Right atrium auricular region (tissue), 2 donors: Measurements from ENCODE around the gene FEN1. TPM values are rescaled to one million over a fixed set of nuclear protein-coding genes. Genes with fewer than 3 reads are reported as not detected.

Experiments
- DNase-seq: peaks from one replicate; pipeline ENCODE4 v3.0.0-alpha.2; 2019; ENCODE audit warnings: low spot score
- H3K27ac ChIP-seq, 2 donors: fragments of 200-600 bp; sonication (generic); 1 replicate in 1 of 2; 2 replicates in 1 of 2; pipeline ENCODE4 v1.5.1; 2016 to 2019
- H3K27me3 ChIP-seq, 2 donors: fragments of 200-600 bp; sonication (generic); one replicate each; pipeline versions ENCODE4 v1.5.1 to v1.6.0; 2017 to 2019
- H3K36me3 ChIP-seq: fragments of 200-600 bp; sonication (generic); one replicate; pipeline ENCODE4 v1.5.1; 2016
- H3K4me1 ChIP-seq, 2 donors: fragments of 200-600 bp; sonication (generic); one replicate each; pipeline versions ENCODE4 v1.5.1 to v1.6.0; 2017 to 2019
- H3K4me3 ChIP-seq, 2 donors: fragments of 200-600 bp; sonication (generic); 1 replicate in 1 of 2; 2 replicates in 1 of 2; pipeline ENCODE4 v1.5.1; 2017 to 2019; ENCODE audit warnings: mild to moderate bottlenecking in 1 of 2, moderate library complexity in 1 of 2
- H3K9me3 ChIP-seq, 2 donors: fragments of 200-600 bp; sonication (generic); one replicate each; pipeline ENCODE4 v1.5.1; 2019
- microRNA counts, 2 donors: library from miRNA; unstranded; fragments of <30 nt; microRNA quantifications; one replicate each; lab custom pipeline; 2016 to 2017
- total RNA-seq, 2 donors: library from RNA; depleted of rRNA; stranded (reverse); fragments of >200 nt; gene quantifications; one replicate each; pipeline ENCODE4 v1.1.0, GENCODE V29; 2016
- TF ChIP-seq, protein P1 (sequence below), 2 donors: fragments of 200-600 bp; sonication (generic); IDR thresholded peaks; one replicate each; pipeline ENCODE4 v1.5.1; 2019; ENCODE audit warnings: antibody characterized with exemption in 2 of 2

FEN1 gene
- total RNA-seq, 2 donors from 2014 or later, result 3.7 to 4.0 TPM

DNA sequence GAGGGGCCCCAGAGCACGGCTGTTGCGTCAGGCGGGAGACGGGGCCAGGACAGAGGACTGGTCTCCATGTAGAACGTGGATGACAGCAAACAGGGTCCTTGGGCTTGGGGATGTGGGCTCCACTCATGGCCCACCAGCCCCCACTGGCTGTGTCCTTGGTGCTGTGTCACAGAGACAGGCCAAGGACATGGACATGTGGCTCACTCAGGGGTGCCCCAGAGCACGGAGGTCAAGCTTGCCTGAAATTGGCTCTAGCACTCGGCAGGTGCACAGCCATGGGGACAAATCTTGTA, 49.8 kb downstream of the FEN1 start:
- peak overlapping the region; percentile 22 to 61 for H3K27ac ChIP-seq
- no peaks in the 10 kb centered on the region for H3K27me3 ChIP-seq
- no peak overlapping the region for H3K4me3 ChIP-seq
- no peak for DNase-seq
- TF ChIP-seq, protein P1, sequence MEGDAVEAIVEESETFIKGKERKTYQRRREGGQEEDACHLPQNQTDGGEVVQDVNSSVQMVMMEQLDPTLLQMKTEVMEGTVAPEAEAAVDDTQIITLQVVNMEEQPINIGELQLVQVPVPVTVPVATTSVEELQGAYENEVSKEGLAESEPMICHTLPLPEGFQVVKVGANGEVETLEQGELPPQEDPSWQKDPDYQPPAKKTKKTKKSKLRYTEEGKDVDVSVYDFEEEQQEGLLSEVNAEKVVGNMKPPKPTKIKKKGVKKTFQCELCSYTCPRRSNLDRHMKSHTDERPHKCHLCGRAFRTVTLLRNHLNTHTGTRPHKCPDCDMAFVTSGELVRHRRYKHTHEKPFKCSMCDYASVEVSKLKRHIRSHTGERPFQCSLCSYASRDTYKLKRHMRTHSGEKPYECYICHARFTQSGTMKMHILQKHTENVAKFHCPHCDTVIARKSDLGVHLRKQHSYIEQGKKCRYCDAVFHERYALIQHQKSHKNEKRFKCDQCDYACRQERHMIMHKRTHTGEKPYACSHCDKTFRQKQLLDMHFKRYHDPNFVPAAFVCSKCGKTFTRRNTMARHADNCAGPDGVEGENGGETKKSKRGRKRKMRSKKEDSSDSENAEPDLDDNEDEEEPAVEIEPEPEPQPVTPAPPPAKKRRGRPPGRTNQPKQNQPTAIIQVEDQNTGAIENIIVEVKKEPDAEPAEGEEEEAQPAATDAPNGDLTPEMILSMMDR (IDR thresholded peaks at IDR 0.05), result no peak
- H3K4me1 ChIP-seq, result peaks cover 0 to 6% of the 10 kb centered on the region in 2 donors
- H3K9me3 ChIP-seq, result no peaks in the 10 kb centered on the region
- H3K36me3 ChIP-seq, result no peaks in the 10 kb centered on the region

GRCh38 chr11:61844909-61845565, 52.3 kb downstream of the FEN1 start:
- H3K4me3 ChIP-seq, result no peak overlapping the region
- no peak overlapping the region for H3K27ac ChIP-seq
- H3K27me3 ChIP-seq, result no peaks in the 10 kb centered on the region
- TF ChIP-seq, protein P1 (IDR thresholded peaks at IDR 0.05), result no peak
- no peak for DNase-seq
- H3K36me3 ChIP-seq, result no peaks in the 10 kb centered on the region
- H3K4me1 ChIP-seq, result peaks cover 0 to 6% of the 10 kb centered on the region in 2 donors
- no peaks in the 10 kb centered on the region for H3K9me3 ChIP-seq

GRCh38 chr11:61846362-61847020, 53.8 kb downstream of the FEN1 start:
- TF ChIP-seq, protein P1 (IDR thresholded peaks at IDR 0.05), result no peak
- H3K4me1 ChIP-seq, result peaks cover 0 to 17% of the 10 kb centered on the region in 2 donors
- no peaks in the 10 kb centered on the region for H3K27me3 ChIP-seq
- no peaks in the 10 kb centered on the region for H3K36me3 ChIP-seq
- no peak overlapping the region for H3K27ac ChIP-seq
- H3K9me3 ChIP-seq, result no peaks in the 10 kb centered on the region
- no peak for DNase-seq
- H3K4me3 ChIP-seq, result no peak overlapping the region

MicroRNAs encoded within 50 kb of the gene (microRNA counts, 767-probe panel; counts per million panel counts)
- microRNA hsa-miR-1908 (lab: Ali Mortazavi, UCI) (0 to 1,627 counts per million in 2 donors), microRNA hsa-miR-611 (lab: Ali Mortazavi, UCI) (0 to 31.0 counts per million in 2 donors)

Other genes starting within 250 kb of the FEN1 start
- gene SYT7, start 211.8 kb upstream of the FEN1 start, total RNA-seq, result 10 to 100 TPM; 19.2 to 23.6 TPM
- 1 to 10 TPM; 3.9 to 5.7 TPM for gene DAGLA, start 112.5 kb upstream of the FEN1 start, total RNA-seq
- gene MYRF, start 40.3 kb upstream of the FEN1 start, total RNA-seq, result 10 to 100 TPM in 1 of 2 donors, 1 to 10 TPM in 1; 7.0 to 13.1 TPM
- gene TMEM258, start 312 bp upstream of the FEN1 start, total RNA-seq, result 10 to 100 TPM; 43.4 to 54.7 TPM
- gene FADS1, start 24.1 kb downstream of the FEN1 start, total RNA-seq, result 10 to 100 TPM; 21.8 to 28.4 TPM
- gene FADS2, start 35.4 kb downstream of the FEN1 start, total RNA-seq, result 10 to 100 TPM in 1 of 2 donors, 1 to 10 TPM in 1; 5.1 to 10.2 TPM
- 10 to 100 TPM; 48.7 to 93.0 TPM for gene FADS3, start 98.6 kb downstream of the FEN1 start, total RNA-seq
- 10 to 100 TPM in 1 of 2 donors, 1 to 10 TPM in 1; 4.3 to 16.8 TPM for gene RAB3IL1, start 124.7 kb downstream of the FEN1 start, total RNA-seq
- gene BEST1, start 157.4 kb downstream of the FEN1 start, total RNA-seq, result 1 to 10 TPM; 1.3 to 4.7 TPM
- gene FTH1, start 174.7 kb downstream of the FEN1 start, total RNA-seq, result 1,000 to 10,000 TPM; 2,265 to 2,787 TPM